Caco-2 (cell line): ENCODE data around the gene LRBA. TPM values are rescaled to one million over a fixed set of nuclear protein-coding genes. Genes with fewer than 3 reads are reported as not detected.

ENCODE experiments used
- BruUV-seq: library from RNA; stranded (reverse); fragments of 400-500 nt; replicated peaks from 2 replicates; lab custom pipeline; 2021; lab: Mats Ljungman, UMichigan
- CTCF ChIA-PET: fragments of 300-600 bp; sonication (Branson Sonifier 250); formaldehyde crosslinking; loops from one replicate; lab custom pipeline; 2022; ENCODE audit warnings: antibody characterized with exemption; lab: Charles Lee
- POLR2A ChIA-PET: fragments of 300-600 bp; sonication (Branson Sonifier 250); formaldehyde crosslinking; loops from one replicate; lab custom pipeline; 2022; ENCODE audit warnings: antibody characterized with exemption; lab: Charles Lee
- DNase-seq, 2 experiments: peaks; one replicate each; pipeline versions ENCODE4 v3.0.0 to v3.0.0-alpha.2; 2020 to 2022
- H3K27me3 ChIP-seq: replicated peaks from 2 replicates; pipeline ENCODE4 v1.6.0; 2011; ENCODE audit warnings: low read length; ENCODE audit not compliant: control insufficient read depth, insufficient read depth
- H3K36me3 ChIP-seq: 2 replicates; pipeline ENCODE4 v1.5.1; 2011; ENCODE audit warnings: low read length; ENCODE audit not compliant: control insufficient read depth, insufficient read depth
- H3K4me1 ChIP-seq: fragments of 250-450 bp; sonication (Bioruptor Pico); 2 replicates; pipeline ENCODE4 v1.5.1; 2020; ENCODE audit warnings: mild to moderate bottlenecking
- H3K4me3 ChIP-seq: 2 replicates; pipeline ENCODE4 v1.5.1; 2011; ENCODE audit warnings: low read depth, mild to moderate bottlenecking, control low read depth, low read length
- H3K9me3 ChIP-seq: fragments of 250-450 bp; sonication (Bioruptor Pico); 2 replicates; pipeline ENCODE4 v1.5.1; 2020; ENCODE audit warnings: mild to moderate bottlenecking, moderate library complexity
- H3K27ac Mint-ChIP-seq: one replicate; pipeline ENCODE4 v1.8.0; 2022; ENCODE audit warnings: mixed read lengths; ENCODE audit not compliant: unreplicated experiment
- H3K27me3 Mint-ChIP-seq: one replicate; pipeline ENCODE4 v1.8.0; 2022; ENCODE audit warnings: mixed read lengths; ENCODE audit not compliant: insufficient read depth, unreplicated experiment
- H3K36me3 Mint-ChIP-seq: one replicate; pipeline ENCODE4 v1.8.0; 2022; ENCODE audit warnings: mild to moderate bottlenecking, mixed read lengths; ENCODE audit not compliant: insufficient read depth, unreplicated experiment
- H3K4me1 Mint-ChIP-seq: one replicate; pipeline ENCODE4 v1.8.0; 2022; ENCODE audit warnings: low read depth, mixed read lengths; ENCODE audit not compliant: unreplicated experiment
- H3K4me3 Mint-ChIP-seq: one replicate; pipeline ENCODE4 v1.8.0; 2022; ENCODE audit warnings: mild to moderate bottlenecking, moderate library complexity, mixed read lengths; ENCODE audit not compliant: unreplicated experiment
- H3K9me3 Mint-ChIP-seq: one replicate; pipeline ENCODE4 v1.8.0; 2022; ENCODE audit warnings: mixed read lengths; ENCODE audit not compliant: unreplicated experiment
- CTCF ChIP-seq, 2 experiments: fragments of 200-600 bp in 1 of 2; IDR thresholded peaks; 1 replicate in 1 of 2; 2 replicates in 1 of 2; pipeline versions ENCODE4 v1.5.1 to v1.8.0; 2011 to 2022; ENCODE audit warnings: antibody characterized with exemption in 1 of 2, control low read depth in 1 of 2, inconsistent platforms in 1 of 2, low read depth in 1 of 2, low read length in 1 of 2, mild to moderate bottlenecking in 1 of 2, moderate library complexity in 1 of 2; ENCODE audit not compliant: insufficient read depth in 1 of 2, severe bottlenecking in 1 of 2, unreplicated experiment in 1 of 2
- intact Hi-C: fragments of 100-400 bp; cut with micrococcal nuclease; formaldehyde crosslinking; loops from one replicate; pipeline ENCODE4 v1.10.0; 2022; ENCODE audit not compliant: unreplicated experiment
- total RNA-seq: library from RNA; stranded (reverse); gene quantifications from 2 replicates; pipeline ENCODE4 v1.2.3, GENCODE V29; 2022

Gene LRBA
- total RNA-seq, 1 experiment from 2014 or later: 53.2 TPM

- Histone ChIP-seq H3K27me3 (no peaks in the 10 kb centered on the region), H3K4me1 (no peaks in the 10 kb centered on the region), H3K36me3 (no peaks in the 10 kb centered on the region), H3K9me3 (no peaks in the 10 kb centered on the region), H3K4me3 (no peak overlapping the region)
- H3K27me3 Mint-ChIP-seq: no peaks in the 10 kb centered on the region
- no peak for TF ChIP-seq CTCF (IDR thresholded peaks at IDR 0.05; ENCODE audit: insufficient read depth in 1 of 2, low read depth in 1 of 2, low read length in 1 of 2, severe bottlenecking in 1 of 2, unreplicated experiment in 1 of 2)
- no peak overlapping the region for H3K4me3 Mint-ChIP-seq
- ChIA-PET CTCF (no interaction called here), POLR2A (no interaction called here)
- no peak for DNase-seq
- no peak overlapping the region for H3K27ac Mint-ChIP-seq
- H3K9me3 Mint-ChIP-seq: no peaks in the 10 kb centered on the region
- intact Hi-C loops: no loop called here
- no peaks in the 10 kb centered on the region for H3K4me1 Mint-ChIP-seq
- H3K36me3 Mint-ChIP-seq: no peaks in the 10 kb centered on the region
- no TSS peak for BruUV-seq
Observed at GRCh38 chr4:150305995-150306394, 709.1 kb downstream of the LRBA start.

- peak; percentile 28 to 46 for DNase-seq
- Histone ChIP-seq H3K9me3 (no peaks in the 10 kb centered on the region), H3K27me3 (no peaks in the 10 kb centered on the region), H3K36me3 (no peaks in the 10 kb centered on the region), H3K4me3 (no peak overlapping the region), H3K4me1 (no peaks in the 10 kb centered on the region)
- ChIA-PET CTCF (no interaction called here), POLR2A (no interaction called here)
- intact Hi-C loops: no loop called here
- Mint-ChIP-seq H3K36me3 (no peaks in the 10 kb centered on the region), H3K4me3 (no peak overlapping the region), H3K27ac (no peak overlapping the region), H3K4me1 (no peaks in the 10 kb centered on the region), H3K27me3 (no peaks in the 10 kb centered on the region), H3K9me3 (no peaks in the 10 kb centered on the region)
- no peak for TF ChIP-seq CTCF (IDR thresholded peaks at IDR 0.05; ENCODE audit: insufficient read depth in 1 of 2, low read depth in 1 of 2, low read length in 1 of 2, severe bottlenecking in 1 of 2, unreplicated experiment in 1 of 2)
- BruUV-seq: no TSS peak
Observed at GRCh38 chr4:150302553-150302952, 712.5 kb downstream of the LRBA start.

GRCh38 chr4:150299816-150300215, 715.3 kb downstream of the LRBA start:
- no peak overlapping the region for H3K27ac Mint-ChIP-seq
- H3K9me3 Mint-ChIP-seq: no peaks in the 10 kb centered on the region
- Histone ChIP-seq H3K27me3 (no peaks in the 10 kb centered on the region), H3K4me1 (no peaks in the 10 kb centered on the region), H3K4me3 (no peak overlapping the region), H3K9me3 (no peaks in the 10 kb centered on the region), H3K36me3 (no peaks in the 10 kb centered on the region)
- H3K27me3 Mint-ChIP-seq: no peaks in the 10 kb centered on the region
- TF ChIP-seq CTCF (IDR thresholded peaks at IDR 0.05; ENCODE audit: insufficient read depth in 1 of 2, low read depth in 1 of 2, low read length in 1 of 2, severe bottlenecking in 1 of 2, unreplicated experiment in 1 of 2): no peak
- ChIA-PET POLR2A (no interaction called here), CTCF (no interaction called here)
- H3K4me1 Mint-ChIP-seq: no peaks in the 10 kb centered on the region
- H3K36me3 Mint-ChIP-seq: no peaks in the 10 kb centered on the region
- intact Hi-C loops: loop anchor here (5.0 kb wide), 1 partner anchor 292 kb away; no protein-coding TSS in a partner anchor
- H3K4me3 Mint-ChIP-seq: no peak overlapping the region
- DNase-seq: no peak
- no TSS peak for BruUV-seq
